NCI-H446 treated with DMSO at 0.1 percent for 48 hours (cell line): ENCODE results near the gene NCKAP5.

ENCODE experiments used
- DNase-seq: peaks from one replicate; lab custom pipeline; 2025; lab: John Stamatoyannopoulos, UW

NCKAP5 gene

DNA sequence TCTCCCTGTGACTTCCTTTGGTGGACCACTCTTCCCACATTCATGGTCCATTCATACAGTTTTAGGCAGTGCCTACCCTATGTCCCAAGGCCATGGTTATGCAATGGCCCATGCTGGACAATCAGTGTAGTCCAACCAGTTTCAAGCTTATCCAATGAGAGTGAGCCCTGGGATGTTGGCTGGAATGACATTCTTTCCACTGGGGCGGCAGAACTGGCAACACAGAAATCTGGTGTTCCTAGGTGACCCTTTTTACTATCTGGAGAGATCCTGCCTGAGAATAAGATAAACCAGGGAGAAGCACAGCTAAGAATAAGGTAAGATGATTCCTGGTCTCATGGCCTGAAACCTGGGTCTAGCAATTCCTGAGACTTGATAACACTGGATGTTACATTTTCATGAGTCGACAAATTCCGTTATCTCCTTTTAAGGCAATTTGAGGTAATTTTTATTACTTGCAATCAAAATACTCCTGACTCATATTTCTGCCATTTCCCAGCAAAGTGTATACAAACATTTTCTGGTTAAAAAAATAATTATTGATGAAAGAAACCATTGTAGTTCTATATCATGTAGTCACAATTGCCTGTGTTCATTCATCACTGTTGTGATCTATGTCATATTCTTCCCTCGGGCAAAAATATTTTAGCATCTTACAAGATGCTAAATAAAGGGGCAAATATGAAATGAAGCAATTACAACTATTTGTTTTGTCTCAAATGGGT lies 626.8 kb downstream of the NCKAP5 start:
- no peak for DNase-seq

DNA sequence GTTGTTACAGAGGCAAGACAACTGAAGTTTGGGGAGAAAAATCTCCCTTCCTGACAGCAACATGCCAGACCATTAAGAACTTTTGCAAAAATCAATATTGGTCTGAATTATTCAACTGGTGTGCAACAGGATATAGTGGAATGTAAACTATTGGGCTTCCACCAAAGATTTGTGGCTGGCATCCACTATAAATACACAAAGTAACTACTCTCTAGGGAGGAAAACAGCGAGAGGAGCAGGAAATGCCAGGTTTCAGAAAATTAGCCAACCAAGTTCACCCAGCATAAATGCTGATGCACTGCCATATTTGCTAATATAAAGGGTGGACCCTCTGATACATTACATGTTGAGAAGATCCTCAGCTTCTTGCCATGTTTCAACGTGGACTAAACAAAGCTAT lies 630.6 kb downstream of the NCKAP5 start:
- DNase-seq: no peak

DNA sequence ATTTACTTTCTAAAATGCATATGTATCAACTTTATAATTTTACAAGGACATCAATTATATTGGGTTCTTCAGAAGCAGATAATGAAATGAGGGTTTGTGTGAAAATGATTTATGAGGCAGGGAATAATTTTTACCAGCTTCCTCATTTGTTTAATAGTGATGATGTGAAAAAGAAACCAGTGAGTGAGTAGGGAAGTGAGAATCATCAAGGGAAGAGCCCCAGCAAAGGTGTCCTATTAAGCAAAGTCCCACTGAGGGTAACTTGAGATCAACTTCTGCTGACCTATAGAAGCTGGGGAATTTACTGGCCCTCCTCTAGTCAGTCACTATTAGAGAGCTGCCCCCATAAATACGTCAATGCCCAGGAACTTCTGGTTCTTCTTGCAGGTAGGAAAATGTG lies 631.5 kb downstream of the NCKAP5 start:
- no peak for DNase-seq

DNA sequence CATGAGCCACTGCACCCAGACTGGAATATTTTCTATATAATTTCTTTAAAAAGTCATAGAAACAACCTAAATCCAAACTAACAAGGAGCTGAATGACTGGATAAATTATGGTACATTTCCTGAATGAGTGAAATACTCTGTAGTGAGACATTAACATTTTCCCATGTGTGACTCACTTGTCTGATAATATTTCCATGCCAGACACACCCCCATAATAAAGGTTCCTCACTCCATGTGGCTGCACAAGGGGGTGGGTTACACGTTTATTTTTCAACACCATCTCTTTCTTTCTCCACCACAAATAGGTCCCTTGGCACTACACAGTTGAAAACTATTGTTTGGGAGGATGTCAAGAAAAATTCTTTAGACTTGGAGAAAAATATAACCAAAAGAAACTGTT lies 632.0 kb downstream of the NCKAP5 start:
- no peak for DNase-seq

DNA sequence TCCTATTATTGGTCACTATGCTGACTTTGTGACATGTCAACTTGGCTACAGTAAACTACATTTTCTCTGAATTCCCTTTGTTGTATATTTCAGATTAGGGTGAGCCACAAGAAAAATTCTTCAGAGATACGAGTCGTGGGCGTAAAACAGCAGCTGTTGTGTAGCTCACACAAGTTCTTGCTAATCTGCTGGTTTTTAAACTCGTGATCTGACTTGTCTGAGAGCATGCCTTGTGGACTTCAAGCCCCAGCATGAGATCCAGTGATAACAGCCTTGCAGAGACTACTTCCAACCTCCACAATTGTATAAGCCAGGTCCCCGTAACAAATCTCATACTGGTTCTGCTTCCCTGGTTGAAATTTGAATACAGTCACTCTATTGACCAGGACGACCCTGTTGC lies 638.5 kb downstream of the NCKAP5 start:
- no peak for DNase-seq

DNA sequence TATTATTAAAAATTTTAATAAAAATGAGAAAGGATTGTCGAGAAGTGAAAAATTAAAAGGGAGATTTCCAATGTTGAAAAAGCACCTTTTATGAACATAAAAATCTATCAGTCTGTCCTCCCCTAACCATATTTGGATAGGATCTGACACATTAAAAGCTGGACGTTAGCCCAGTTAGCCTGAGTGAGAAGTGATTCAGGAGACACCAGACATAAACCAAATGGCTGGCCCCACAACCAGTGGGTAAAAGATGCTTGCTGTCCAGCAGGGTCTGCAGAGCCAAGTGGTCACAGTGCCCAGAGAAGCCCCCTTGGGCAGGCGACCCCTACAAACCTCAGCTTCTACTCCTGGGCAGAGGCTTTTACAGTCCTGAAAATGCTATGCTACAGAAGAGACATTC lies 644.5 kb downstream of the NCKAP5 start:
- no peak for DNase-seq

DNA sequence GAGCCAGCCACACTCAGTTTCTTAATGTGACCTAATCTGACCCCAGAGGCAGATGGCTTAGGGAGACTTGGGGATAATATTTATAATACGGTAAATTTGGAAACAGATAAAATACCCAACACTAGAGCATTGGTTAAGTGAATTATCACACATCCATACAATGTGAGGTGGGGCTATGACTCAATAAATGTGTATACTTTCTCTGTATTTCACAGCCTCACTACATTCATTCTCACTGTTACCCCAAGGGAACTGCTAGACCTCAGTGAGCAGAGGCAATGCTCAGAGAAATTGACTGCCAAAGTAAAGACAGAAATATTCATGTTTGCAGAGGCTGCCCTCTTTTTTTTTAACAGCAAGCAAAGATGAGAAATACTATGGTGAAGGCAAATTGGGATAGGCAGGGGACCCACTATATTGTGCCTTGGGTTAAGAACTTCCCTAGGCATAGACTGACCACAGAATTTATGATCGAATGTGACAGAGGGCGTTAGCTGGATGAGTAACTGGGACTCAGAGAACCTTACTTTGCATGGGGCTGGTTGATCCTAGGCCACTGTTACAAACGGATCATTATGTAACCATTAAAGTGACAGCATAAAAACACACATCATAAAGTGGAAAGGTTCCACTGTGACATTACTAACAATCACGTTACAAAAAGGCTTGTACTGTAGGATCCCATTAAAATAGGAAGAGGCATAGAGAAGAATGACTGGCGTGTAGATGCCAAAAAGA lies 652.3 kb downstream of the NCKAP5 start:
- no peak for DNase-seq

DNA sequence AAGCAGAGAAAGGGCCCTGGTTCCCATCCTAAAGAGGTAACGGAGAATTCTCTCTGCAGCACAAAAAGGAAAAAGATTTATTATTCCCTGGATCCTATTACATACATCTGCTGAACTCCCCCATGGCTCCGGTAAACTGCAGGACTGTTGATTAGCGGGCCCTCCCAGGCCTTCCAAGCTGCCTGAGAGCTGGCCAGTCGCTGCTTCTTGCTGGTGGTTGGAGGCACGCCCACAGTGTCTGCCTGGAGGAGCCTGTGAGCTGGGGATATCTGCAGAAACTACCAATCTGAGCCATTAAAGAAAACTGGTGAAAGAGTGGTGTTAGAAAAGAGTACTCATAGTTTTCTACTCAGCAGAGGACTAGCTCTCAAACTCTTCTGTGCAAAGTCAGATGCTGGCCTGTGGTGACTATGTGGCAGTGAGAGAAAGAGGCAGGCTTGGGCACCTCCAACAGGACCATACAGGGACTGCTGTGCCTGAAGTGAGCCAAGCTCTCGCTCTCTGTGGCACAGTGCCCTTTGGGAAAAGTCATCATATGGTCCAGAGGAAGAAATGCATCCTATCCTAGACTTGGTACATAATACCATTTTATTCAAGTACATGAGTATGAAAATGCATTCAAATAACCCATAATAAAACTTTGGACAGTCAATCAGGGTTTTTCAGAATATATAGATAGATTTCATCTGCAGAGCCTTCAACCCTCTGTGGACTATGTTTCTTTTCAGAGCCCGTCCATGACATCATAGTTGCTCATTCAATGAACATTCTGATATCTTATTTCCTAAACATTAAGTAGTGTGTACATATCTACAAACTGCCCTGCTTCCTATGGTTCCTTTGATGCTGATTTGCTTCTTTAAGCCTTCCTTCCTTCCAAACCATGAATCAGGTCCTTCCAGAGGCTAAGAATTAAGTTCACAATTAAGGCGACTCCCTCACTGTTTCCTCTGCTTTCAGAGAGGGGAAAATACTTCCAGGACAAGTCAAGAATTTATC lies 656.2 kb downstream of the NCKAP5 start:
- DNase-seq: no peak

DNA sequence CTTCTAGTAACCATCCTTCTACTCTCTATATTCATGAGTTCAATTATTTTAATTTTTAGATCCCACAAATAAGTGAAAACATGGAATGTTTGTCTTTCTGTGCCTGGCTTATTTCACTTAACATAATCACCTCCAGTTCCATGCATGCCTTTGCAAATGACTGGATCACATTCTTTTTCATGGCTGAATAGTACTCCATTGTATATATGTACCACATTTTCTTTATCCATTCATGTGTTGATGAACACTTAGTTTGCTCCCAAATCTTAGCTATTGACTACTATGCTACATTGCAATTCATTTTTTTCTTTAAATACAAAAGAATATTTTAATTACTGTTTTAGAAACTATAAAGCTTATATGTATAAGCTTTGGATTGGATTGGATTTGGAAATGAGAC lies 657.8 kb downstream of the NCKAP5 start:
- DNase-seq: no peak

DNA sequence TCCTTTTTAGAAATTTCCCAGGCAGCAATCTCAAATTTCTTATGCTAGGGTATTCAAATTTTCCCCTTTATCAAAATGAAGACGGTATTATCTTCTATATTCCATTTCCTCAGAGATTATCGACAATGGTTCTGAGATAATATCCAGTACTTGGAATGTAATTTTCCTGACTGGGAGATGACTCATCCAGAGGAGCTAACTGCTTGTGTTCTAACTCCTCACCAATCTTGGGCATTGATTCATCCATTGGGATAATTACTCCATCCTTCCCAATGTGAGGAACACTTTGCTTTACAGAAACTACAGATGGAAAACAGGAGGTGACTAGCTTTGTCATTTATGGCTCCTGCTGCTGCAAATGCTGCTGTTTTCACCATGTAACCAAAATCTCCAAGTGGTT lies 658.8 kb downstream of the NCKAP5 start:
- no peak for DNase-seq

DNA sequence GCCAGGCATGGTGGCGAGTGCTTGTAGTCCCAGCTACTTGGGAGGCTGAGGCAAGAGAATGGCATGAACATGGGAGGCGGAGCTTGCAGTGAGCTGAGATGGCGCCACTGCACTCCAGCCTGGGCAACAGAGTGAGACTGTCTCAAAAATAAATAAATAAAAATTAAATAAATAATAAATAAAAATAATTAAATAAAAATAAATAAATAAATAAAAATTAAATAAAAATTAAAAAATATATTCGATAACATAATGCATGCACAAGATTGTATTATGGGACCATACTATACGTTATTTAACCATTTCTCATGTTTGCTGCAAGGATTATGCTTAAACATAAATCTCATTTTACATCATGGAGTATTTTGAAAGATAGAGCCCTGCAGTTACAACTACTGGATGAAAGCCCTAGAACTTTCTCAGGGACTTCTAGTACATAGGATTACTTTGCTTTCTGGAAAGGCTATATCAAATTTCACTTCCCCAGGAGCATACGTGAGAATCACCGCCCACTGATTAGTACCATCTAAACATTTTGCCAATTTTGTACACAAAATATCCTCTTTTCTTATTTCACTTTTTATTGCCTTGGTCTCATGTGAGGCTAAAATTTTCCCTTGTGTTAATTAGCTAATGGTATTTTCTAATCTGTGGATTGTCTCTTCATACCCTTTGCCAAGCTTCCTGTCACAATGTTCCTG lies 664.0 kb downstream of the NCKAP5 start:
- no peak for DNase-seq

DNA sequence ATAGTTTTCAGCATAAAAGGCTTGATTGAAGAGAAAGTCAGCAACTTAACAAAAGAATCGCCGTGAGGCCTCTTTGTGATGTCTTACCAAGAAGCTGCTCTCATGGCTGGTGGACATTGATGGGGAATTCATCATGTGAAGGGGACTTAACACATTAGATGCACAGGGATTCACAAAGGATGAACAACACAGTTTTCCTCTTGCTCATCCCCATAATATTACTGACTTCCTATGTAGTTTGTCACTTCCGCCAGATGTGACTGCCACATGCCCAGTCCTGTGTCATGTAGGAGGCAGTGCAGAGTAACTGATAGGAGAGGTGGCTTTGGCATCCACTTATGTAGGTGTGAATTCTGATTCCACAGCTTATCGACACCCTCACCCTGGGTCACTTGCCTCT lies 665.6 kb downstream of the NCKAP5 start:
- no peak for DNase-seq

DNA sequence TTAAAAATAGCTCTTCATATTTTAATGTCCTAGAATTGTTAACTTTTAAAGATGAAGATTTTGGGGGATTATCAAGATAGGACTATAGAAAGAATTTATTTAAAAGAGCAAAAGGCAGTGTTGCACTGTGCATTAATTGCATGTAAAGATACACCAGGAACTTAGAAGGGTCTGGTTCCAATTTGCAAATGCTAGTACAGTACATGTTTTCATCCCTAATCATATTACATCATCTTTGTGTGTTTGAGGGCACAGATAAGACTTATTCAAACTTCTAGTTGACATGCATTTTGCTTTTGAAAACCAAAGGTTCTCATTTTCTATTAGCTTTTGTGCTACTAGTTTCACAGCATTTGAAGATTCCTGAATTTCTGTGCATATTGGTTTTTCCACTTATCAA lies 666.6 kb downstream of the NCKAP5 start:
- no peak for DNase-seq

DNA sequence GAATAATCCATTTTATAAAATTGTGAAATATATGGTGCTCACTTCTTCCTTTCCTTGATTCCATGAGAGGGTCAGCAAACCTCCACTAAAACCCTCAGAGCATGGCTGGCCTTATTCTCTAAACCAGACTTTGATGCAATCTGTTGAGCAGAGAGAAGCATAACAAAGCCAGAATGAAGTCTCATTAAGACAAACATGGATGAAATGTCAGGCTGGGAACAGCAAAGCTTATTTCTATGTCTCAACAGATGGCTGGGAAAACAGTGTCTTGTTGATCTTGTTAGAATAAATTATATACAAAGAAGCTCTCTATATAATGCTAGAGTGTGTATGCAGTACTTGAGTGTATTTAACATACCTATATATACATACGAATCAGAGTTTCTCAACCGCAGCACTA lies 671.2 kb downstream of the NCKAP5 start:
- no peak for DNase-seq

DNA sequence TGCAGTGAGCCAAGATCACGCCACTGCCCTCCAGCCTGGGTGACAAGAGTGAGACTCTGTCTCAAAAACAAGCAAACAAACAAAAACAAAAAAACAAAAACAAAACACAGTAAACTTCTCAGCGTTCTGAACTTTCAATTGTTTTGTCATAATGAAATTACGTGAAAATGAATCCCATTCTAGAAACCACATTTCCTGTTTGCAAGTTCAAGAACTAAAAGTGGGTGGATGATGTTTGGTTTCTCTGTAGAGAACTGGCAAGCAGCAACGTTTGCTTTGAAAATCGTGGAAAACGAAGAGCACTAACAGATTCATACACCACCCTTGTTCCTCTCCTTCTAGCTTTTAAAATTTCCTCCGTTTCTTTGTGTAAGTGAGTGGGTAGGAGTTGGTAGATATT lies 672.2 kb downstream of the NCKAP5 start:
- DNase-seq: no peak

DNA sequence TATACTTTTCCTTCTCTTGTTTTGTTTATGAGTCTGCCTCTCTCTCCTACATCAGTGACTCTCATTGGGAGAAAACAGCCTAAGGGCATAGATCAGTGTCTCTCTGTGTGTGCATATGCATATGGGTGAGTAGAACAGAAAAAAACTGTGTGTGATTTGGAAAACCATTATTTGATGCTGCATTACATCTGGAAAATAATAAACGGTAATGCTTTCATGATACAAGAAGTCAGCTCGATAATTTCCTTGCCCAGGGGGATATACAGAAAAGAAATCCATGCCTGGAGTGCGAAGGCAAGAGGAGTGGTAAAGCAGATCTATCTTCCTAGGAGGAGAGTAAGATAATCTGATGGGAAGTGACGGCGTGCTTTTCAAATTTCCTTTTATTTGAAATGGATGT lies 676.8 kb downstream of the NCKAP5 start:
- DNase-seq: no peak

DNA sequence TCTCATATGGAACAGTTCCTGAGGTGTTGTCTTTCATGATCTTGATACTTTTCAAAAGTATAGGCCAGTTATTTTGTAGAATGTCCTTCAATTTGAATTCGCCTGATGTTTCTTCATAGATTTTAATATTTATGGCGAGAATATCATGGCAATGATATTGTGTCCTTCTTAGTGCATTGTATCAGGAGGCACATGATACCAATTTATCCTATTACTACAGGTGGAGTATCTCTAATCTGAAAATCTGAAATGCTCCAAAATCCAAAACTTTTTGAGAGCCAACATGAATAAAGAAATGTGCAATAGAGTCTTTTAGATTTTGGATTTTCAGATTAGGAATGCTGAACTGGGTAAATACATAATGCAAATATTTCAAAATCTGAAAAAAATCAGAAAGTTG lies 681.7 kb downstream of the NCKAP5 start:
- no peak for DNase-seq

DNA sequence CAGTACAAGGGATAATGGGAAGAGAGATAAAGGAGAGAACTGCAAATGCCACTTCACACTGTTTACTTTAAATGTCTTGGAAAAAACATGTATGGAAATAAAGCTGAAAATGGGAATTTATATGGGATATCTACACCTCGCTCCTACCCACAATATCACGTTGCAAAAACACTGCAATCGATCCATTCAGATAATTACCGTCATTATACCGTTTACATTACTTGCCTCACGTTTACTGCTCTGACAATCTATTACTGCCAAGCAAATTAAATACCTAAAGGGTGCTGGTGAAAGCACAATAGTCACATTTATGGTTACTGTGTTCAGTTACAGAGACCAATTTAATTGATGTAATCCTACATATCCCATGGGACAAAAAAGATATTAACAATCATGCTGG lies 683.6 kb downstream of the NCKAP5 start:
- no peak for DNase-seq

DNA sequence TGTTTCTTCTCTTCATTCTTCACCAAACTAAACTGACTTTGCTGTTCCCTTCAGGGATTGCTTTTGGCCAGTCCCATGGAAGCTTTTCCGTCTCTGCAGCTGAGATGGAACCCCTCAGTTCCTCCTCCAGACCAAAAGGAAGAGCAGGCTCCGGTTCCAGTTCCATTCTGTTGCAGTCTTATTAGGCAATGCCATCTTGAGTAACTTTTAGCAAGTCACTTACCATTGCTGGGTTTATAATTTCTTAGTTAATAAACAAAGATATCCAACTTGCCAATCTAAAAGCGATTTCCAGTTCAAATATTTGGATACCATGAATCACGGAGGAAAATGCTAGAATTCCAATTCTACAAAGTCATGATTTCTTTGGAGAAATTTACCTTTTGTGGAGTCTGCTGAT lies 684.0 kb downstream of the NCKAP5 start:
- DNase-seq: no peak

DNA sequence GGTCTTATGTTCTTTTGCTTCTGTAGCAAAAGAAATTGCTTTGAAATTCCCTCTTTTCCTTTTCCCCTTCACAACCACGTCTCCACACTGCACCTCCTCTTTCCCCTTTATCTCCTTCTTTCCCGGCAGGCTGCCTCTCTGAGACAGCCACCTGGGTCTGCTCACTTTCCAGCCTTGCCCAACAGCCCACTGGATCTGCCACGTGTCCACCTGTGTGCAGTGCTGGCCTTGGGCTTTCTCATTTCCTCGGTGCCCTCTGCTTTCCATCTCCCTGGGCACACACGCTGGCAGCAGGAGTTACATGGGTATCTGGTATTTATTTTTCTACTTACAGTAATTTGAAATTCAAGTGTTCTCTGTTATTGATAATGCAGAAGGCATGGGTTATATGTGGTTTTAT lies 684.8 kb downstream of the NCKAP5 start:
- DNase-seq: no peak

DNA sequence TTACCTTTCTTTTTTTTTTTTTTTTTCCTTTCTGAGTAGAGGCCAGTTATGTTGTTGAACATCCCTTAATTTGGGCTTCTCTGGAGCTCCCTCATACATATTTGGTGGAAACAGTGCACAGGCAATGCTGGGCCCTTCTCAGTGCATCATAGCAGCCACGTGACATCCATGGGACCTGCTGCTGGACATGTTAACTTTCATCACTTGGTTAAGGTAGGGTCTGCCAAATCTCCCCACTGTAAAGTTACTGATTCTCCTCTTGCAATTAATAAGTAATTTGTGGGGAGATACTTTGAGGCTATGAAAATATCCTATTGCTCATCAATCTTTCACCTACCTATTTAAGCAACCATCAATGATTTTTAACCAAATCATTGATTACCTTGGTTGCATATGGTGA lies 686.7 kb downstream of the NCKAP5 start:
- no peak for DNase-seq

DNA sequence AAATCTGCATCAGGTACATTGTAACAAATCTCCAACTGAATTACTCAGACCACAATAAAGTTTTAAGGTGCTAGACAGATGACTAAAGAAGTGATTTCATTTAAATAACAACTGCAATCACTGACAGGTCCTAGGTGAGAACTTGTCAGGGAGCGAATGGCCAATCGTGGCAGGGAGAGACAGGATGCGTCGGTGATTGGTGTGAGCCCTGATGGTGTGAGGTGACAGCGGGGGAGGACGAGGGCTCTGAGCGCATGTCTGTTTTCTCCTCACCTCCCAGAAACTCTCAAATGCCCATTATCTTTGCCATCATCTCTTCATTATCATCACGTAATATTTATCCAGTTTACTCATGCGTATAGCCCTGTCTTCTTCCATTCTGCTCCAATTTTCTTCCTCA lies 690.3 kb downstream of the NCKAP5 start:
- DNase-seq: no peak
